Kidney glomerular epithelial cell (primary cell): ENCODE measurements around the gene NAV2.

Experiments
- DNase-seq: peaks from one replicate; lab custom pipeline; 2025; lab: John Stamatoyannopoulos, UW

Gene NAV2

GRCh38 chr11:19687392-19687791 lies 25.2 kb upstream of the NAV2 start:
- no peak for DNase-seq

GRCh38 chr11:19689281-19690000 lies 23.2 kb upstream of the NAV2 start:
- DNase-seq, result no peak

GRCh38 chr11:19690885-19691284 lies 21.8 kb upstream of the NAV2 start:
- no peak for DNase-seq

- DNase-seq, result no peak
Measured at GRCh38 chr11:19691815-19692500, 20.7 kb upstream of the NAV2 start.

GRCh38 chr11:19693146-19693545 lies 19.5 kb upstream of the NAV2 start:
- no peak for DNase-seq

GRCh38 chr11:19694796-19695345 lies 17.8 kb upstream of the NAV2 start:
- no peak for DNase-seq

- no peak for DNase-seq
Measured at GRCh38 chr11:19696073-19696472, 16.6 kb upstream of the NAV2 start.

GRCh38 chr11:19696904-19697303 lies 15.7 kb upstream of the NAV2 start:
- DNase-seq, result no peak

GRCh38 chr11:19697721-19698121 lies 14.9 kb upstream of the NAV2 start:
- DNase-seq, result no peak

GRCh38 chr11:19698493-19699292 lies 13.9 kb upstream of the NAV2 start:
- DNase-seq, result no peak

- DNase-seq, result no peak
Measured at GRCh38 chr11:19701421-19701820, 11.2 kb upstream of the NAV2 start.

- DNase-seq, result no peak
Measured at GRCh38 chr11:19702620-19703019, 10.0 kb upstream of the NAV2 start.

GRCh38 chr11:19703211-19703610 lies 9.4 kb upstream of the NAV2 start:
- DNase-seq, result no peak

- no peak for DNase-seq
Measured at GRCh38 chr11:19704213-19704612, 8.4 kb upstream of the NAV2 start.

GRCh38 chr11:19705936-19706335 lies 6.7 kb upstream of the NAV2 start:
- DNase-seq, result no peak

- no peak for DNase-seq
Measured at GRCh38 chr11:19711911-19712280, 741 bp upstream of the NAV2 start.

- DNase-seq, result no peak
Measured at GRCh38 chr11:19713196-19714021, 772 bp downstream of the NAV2 start.

- no peak for DNase-seq
Measured at GRCh38 chr11:19714022-19714386, 1.4 kb downstream of the NAV2 start.

- DNase-seq, result peak; percentile 90
Measured at GRCh38 chr11:19714387-19715363, 2.0 kb downstream of the NAV2 start.

GRCh38 chr11:19715373-19715772 lies 2.7 kb downstream of the NAV2 start:
- DNase-seq, result peak; percentile 93

- no peak for DNase-seq
Measured at GRCh38 chr11:19718051-19718450, 5.4 kb downstream of the NAV2 start.
